Measurements from ENCODE around the gene CHST8. TPM values are rescaled to one million over a fixed set of nuclear protein-coding genes. Genes with fewer than 3 reads are reported as not detected.

CHST8 gene
- total RNA-seq, 1 donor from 2014 or later: 3.0 TPM

DNA sequence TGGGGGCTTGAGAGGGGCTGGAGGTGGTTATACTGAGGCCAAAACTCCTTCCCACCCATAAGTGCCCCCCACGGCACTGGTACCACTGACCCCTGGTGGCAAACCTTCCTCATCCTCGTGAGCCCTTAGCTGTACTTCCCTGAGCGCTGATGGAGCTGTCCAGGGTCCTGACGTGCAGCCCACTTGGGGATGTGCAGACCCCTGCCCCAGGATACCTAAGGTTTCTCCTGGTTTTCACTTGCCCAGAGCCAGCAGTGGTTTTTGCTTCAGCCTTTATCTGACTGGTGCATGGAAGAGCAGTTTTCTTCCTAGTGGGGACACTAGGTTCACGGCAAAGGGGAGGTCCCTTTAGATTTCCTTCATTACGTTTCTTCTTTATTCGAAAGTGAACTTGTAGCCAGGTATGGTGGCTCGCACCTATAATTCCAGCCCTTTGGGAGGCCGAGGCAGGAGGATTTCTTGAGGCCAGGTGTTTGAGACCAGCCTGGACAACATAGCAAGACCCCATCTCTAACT is 146.2 kb downstream of the CHST8 start:
- H3K4me3 Mint-ChIP-seq (ENCODE audit: low read depth): no peak overlapping the region
- no peaks in the 10 kb centered on the region for H3K36me3 Mint-ChIP-seq (ENCODE audit: insufficient read depth)
- H3K27me3 Mint-ChIP-seq: peaks cover 7% of the 10 kb centered on the region
- DNase-seq (ENCODE audit: low spot score, unreplicated experiment): peak; percentile 84
- TF ChIP-seq, protein P1, sequence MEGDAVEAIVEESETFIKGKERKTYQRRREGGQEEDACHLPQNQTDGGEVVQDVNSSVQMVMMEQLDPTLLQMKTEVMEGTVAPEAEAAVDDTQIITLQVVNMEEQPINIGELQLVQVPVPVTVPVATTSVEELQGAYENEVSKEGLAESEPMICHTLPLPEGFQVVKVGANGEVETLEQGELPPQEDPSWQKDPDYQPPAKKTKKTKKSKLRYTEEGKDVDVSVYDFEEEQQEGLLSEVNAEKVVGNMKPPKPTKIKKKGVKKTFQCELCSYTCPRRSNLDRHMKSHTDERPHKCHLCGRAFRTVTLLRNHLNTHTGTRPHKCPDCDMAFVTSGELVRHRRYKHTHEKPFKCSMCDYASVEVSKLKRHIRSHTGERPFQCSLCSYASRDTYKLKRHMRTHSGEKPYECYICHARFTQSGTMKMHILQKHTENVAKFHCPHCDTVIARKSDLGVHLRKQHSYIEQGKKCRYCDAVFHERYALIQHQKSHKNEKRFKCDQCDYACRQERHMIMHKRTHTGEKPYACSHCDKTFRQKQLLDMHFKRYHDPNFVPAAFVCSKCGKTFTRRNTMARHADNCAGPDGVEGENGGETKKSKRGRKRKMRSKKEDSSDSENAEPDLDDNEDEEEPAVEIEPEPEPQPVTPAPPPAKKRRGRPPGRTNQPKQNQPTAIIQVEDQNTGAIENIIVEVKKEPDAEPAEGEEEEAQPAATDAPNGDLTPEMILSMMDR (IDR thresholded peaks at IDR 0.05; ENCODE audit: unreplicated experiment): peak; percentile 63
- H3K4me1 Mint-ChIP-seq (ENCODE audit: low read depth): no peaks in the 10 kb centered on the region
- no peaks in the 10 kb centered on the region for H3K9me3 Mint-ChIP-seq (ENCODE audit: low read depth)
- H3K27ac Mint-ChIP-seq: no peak overlapping the region

- H3K9me3 Mint-ChIP-seq (ENCODE audit: low read depth): no peaks in the 10 kb centered on the region
- H3K27ac Mint-ChIP-seq: no peak overlapping the region
- no peak overlapping the region for H3K4me3 Mint-ChIP-seq (ENCODE audit: low read depth)
- no peaks in the 10 kb centered on the region for H3K36me3 Mint-ChIP-seq (ENCODE audit: insufficient read depth)
- peaks cover 7% of the 10 kb centered on the region for H3K27me3 Mint-ChIP-seq
- DNase-seq (ENCODE audit: low spot score, unreplicated experiment): no peak
- TF ChIP-seq, protein P1 (IDR thresholded peaks at IDR 0.05; ENCODE audit: unreplicated experiment): no peak
- H3K4me1 Mint-ChIP-seq (ENCODE audit: low read depth): no peaks in the 10 kb centered on the region
These were observed 147.5 kb downstream of the CHST8 start for GRCh38 chr19:33769208-33769607.

- H3K4me3 Mint-ChIP-seq (ENCODE audit: low read depth): no peak overlapping the region
- no peaks in the 10 kb centered on the region for H3K4me1 Mint-ChIP-seq (ENCODE audit: low read depth)
- peaks cover 8% of the 10 kb centered on the region for H3K27me3 Mint-ChIP-seq
- TF ChIP-seq, protein P1 (IDR thresholded peaks at IDR 0.05; ENCODE audit: unreplicated experiment): no peak
- H3K36me3 Mint-ChIP-seq (ENCODE audit: insufficient read depth): no peaks in the 10 kb centered on the region
- H3K9me3 Mint-ChIP-seq (ENCODE audit: low read depth): no peaks in the 10 kb centered on the region
- no peak overlapping the region for H3K27ac Mint-ChIP-seq
- DNase-seq (ENCODE audit: low spot score, unreplicated experiment): no peak
These were observed 148.4 kb downstream of the CHST8 start for GRCh38 chr19:33770107-33770506.

DNA sequence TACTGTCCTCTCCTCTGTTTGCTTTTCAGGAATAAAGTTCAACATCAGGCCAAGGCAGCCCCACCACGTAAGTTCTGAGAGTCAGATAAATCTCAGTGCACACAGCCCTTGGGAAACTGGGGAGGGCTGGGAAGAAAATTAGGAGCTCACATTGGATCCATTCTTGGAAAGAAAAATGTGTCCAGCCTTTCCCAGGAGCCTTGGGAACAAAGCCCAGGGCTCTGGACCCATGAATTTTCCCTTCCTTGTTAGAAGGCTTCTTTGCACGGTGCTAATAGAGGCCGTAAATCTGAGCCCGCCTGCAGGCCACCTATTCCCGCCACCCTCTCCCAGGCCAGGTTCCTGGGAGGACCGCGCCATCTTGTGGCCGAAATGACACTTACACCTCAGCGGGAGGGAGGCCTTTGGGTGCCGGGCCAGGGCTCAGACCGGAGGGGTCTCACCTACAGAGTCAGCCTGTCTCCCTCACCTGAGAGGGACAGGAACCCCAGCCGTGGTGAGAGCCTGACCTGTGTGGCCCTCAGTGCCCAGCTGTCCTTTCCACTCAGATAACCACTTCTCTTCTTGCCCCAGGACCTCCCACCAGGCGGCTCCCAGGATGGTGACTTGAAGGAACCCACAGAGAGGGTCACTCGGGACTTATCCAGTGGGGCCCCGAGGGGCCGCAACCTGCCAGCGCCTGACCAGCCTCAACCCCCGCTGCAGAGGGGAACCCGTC is 149.8 kb downstream of the CHST8 start:
- TF ChIP-seq, protein P1 (IDR thresholded peaks at IDR 0.05; ENCODE audit: unreplicated experiment): peak; percentile 90
- no peak overlapping the region for H3K4me3 Mint-ChIP-seq (ENCODE audit: low read depth)
- no peaks in the 10 kb centered on the region for H3K9me3 Mint-ChIP-seq (ENCODE audit: low read depth)
- no peaks in the 10 kb centered on the region for H3K4me1 Mint-ChIP-seq (ENCODE audit: low read depth)
- DNase-seq (ENCODE audit: low spot score, unreplicated experiment): peak; percentile 81
- peaks cover 17% of the 10 kb centered on the region for H3K27me3 Mint-ChIP-seq
- H3K27ac Mint-ChIP-seq: no peak overlapping the region
- H3K36me3 Mint-ChIP-seq (ENCODE audit: insufficient read depth): no peaks in the 10 kb centered on the region

GRCh38 chr19:33772102-33772857 is 150.5 kb downstream of the CHST8 start:
- no peak for DNase-seq (ENCODE audit: low spot score, unreplicated experiment)
- Mint-ChIP-seq H3K36me3 (ENCODE audit: insufficient read depth) (no peaks in the 10 kb centered on the region), H3K27ac (no peak overlapping the region), H3K27me3 (peaks cover 17% of the 10 kb centered on the region), H3K4me1 (ENCODE audit: low read depth) (no peaks in the 10 kb centered on the region), H3K4me3 (ENCODE audit: low read depth) (no peak overlapping the region), H3K9me3 (ENCODE audit: low read depth) (no peaks in the 10 kb centered on the region)
- TF ChIP-seq, protein P1 (IDR thresholded peaks at IDR 0.05; ENCODE audit: unreplicated experiment): no peak
